ENCODE measurements around the gene NUCKS1.

NUCKS1 gene

DNA sequence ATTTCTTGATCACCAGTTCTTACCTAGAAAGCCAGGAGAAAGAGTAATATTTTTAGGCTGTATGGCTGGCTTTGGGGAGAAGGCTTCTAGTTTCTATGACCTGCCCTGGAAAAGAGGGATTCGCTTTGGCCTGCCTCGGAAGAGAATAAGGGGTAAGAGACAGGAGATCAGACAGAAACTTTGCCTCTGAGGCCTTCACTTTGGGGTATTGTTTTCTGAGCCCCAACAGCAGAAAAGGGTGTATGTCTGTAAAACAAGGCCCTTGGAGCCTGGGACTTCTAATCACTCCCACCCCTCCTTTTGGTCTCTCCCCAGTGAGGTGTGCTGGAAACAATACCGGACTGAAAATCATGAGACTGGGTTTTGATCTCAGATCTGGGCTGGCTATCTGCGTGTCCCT, 74.7 kb downstream of the NUCKS1 start:
- TF ChIP-seq, protein P1, sequence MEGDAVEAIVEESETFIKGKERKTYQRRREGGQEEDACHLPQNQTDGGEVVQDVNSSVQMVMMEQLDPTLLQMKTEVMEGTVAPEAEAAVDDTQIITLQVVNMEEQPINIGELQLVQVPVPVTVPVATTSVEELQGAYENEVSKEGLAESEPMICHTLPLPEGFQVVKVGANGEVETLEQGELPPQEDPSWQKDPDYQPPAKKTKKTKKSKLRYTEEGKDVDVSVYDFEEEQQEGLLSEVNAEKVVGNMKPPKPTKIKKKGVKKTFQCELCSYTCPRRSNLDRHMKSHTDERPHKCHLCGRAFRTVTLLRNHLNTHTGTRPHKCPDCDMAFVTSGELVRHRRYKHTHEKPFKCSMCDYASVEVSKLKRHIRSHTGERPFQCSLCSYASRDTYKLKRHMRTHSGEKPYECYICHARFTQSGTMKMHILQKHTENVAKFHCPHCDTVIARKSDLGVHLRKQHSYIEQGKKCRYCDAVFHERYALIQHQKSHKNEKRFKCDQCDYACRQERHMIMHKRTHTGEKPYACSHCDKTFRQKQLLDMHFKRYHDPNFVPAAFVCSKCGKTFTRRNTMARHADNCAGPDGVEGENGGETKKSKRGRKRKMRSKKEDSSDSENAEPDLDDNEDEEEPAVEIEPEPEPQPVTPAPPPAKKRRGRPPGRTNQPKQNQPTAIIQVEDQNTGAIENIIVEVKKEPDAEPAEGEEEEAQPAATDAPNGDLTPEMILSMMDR (conservative IDR thresholded peaks at IDR 0.05; ENCODE audit: control insufficient read depth, insufficient read depth, low read depth, low read length) = no peak
- no peak for DNase-seq (ENCODE audit: low read depth)
- no peak overlapping the region for H3K4me3 ChIP-seq (ENCODE audit: control insufficient read depth, low read depth, low read length)

GRCh38 chr1:205672970-205673369, 77.0 kb downstream of the NUCKS1 start:
- TF ChIP-seq, protein P1 (conservative IDR thresholded peaks at IDR 0.05; ENCODE audit: control insufficient read depth, insufficient read depth, low read depth, low read length) = no peak
- no peak for DNase-seq (ENCODE audit: low read depth)
- H3K4me3 ChIP-seq (ENCODE audit: control insufficient read depth, low read depth, low read length) = no peak overlapping the region

DNA sequence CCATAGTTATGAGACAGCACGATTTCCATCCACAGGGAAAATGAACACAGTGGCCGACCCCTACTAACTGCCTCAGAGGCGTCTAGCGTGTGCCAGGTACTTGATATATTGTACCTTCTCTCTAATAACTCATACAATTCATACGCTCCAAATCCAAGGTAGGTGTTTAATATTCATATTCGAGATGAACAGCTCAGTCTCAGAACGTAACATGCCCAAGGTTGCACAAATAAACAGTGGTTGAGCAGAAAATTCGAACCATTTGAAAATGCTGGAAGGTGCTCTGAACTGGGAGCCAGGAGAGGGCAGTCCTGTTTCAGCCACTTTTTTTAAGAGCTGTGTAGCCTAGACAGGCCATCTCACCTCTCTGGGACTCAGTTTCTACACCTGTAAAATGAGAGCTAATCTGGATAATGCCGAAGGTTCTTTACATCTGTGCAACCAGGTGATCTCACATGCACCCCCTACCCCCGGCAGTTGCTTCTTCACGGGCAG, 77.5 kb downstream of the NUCKS1 start:
- H3K4me3 ChIP-seq (ENCODE audit: control insufficient read depth, low read depth, low read length) = no peak overlapping the region
- TF ChIP-seq, protein P1 (conservative IDR thresholded peaks at IDR 0.05; ENCODE audit: control insufficient read depth, insufficient read depth, low read depth, low read length) = no peak
- no peak for DNase-seq (ENCODE audit: low read depth)

DNA sequence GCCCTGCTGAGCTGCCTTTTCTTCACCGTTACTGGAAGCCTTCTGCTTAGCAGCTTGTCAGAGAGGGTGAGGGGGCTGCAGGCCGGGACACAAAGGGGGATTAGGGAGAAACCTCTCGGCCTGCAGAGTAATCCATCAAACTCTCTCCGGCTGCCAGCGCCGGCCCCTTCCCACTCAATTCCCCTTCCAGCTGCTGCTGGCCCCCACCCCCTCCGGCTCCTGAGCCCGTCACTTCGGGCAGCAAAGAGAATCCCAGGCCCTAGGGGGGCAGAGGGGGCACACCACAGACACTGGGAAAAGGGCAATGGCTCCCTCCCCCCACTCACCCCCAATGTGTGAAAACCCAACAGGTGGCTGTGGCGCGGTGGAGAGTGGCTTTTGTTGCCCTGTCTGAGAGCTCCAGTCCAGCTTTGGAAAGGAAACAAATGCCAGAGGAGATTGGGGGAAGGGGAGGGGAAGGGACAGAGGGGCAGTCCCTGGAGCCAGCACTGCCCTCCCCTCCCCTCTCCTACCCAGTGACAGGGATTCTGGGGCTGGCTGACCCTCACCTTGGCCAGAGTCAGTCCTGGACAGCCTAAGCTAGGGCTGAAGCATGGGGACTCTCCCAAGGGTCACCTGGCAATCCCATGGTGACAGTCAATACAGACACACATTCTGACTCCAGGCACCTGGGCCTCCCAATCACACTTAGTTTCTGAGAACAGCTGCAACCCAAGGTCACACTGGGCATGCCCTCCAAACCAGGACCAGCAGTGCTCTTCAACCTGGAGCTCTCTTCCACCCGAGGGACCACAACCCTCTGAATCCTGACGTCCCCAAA, 79.2 kb downstream of the NUCKS1 start:
- TF ChIP-seq, protein P1 (conservative IDR thresholded peaks at IDR 0.05; ENCODE audit: control insufficient read depth, insufficient read depth, low read depth, low read length) = no peak
- no peak for DNase-seq (ENCODE audit: low read depth)
- no peak overlapping the region for H3K4me3 ChIP-seq (ENCODE audit: control insufficient read depth, low read depth, low read length)

DNA sequence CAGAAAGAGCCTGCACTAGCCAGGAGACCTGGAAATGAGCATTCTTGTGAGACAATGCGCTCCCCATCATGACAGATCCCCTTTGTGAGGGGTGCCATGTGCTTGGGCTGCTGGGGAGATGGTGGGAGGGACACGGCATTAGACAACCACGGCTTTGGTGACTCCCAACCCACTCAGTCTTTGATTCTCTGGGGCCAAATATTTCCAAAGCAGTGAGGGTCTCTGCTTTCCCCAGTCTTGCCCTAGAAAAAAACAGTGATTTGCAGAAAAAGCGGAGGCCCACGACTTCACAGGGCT, 79.9 kb downstream of the NUCKS1 start:
- no peak for DNase-seq (ENCODE audit: low read depth)
- H3K4me3 ChIP-seq (ENCODE audit: control insufficient read depth, low read depth, low read length) = no peak overlapping the region
- TF ChIP-seq, protein P1 (conservative IDR thresholded peaks at IDR 0.05; ENCODE audit: control insufficient read depth, insufficient read depth, low read depth, low read length) = no peak

- TF ChIP-seq, protein P1 (conservative IDR thresholded peaks at IDR 0.05; ENCODE audit: control insufficient read depth, insufficient read depth, low read depth, low read length) = no peak
- DNase-seq (ENCODE audit: low read depth) = no peak
- no peak overlapping the region for H3K4me3 ChIP-seq (ENCODE audit: control insufficient read depth, low read depth, low read length)
Observed at GRCh38 chr1:205669341-205670149, 80.4 kb downstream of the NUCKS1 start.

Data from fibroblast of mammary gland (primary cell).